Stimulated activated CD4-positive, alpha-beta T cell treated with anti-CD3 and anti-CD28 coated beads, Interleukin-2, amount 100 ng/mL, for 48 hours (primary cell): ENCODE results near the gene THRA.
A peak's percentile ranks its signal among the peaks of the same experiment; 100 is the strongest.

ENCODE experiments used
- DNase-seq, 2 donors: peaks; one replicate each; pipeline ENCODE4 v3.0.0-alpha.2; 2020

THRA gene

GRCh38 chr17:40100669-40101366 lies 38.1 kb downstream of the THRA start:
- DNase-seq = peak; percentile 83 to 86

- no peak for DNase-seq
Measured at GRCh38 chr17:40101367-40102210, 38.8 kb downstream of the THRA start.

- no peak for DNase-seq
Measured at GRCh38 chr17:40103071-40103661, 40.4 kb downstream of the THRA start.

- DNase-seq = no peak
Measured at GRCh38 chr17:40103688-40104087, 40.9 kb downstream of the THRA start.

GRCh38 chr17:40104594-40105486 lies 42.1 kb downstream of the THRA start:
- no peak for DNase-seq

- DNase-seq = no peak
Measured at GRCh38 chr17:40105861-40106759, 43.3 kb downstream of the THRA start.

- DNase-seq = no peak
Measured at GRCh38 chr17:40106760-40107521, 44.2 kb downstream of the THRA start.

GRCh38 chr17:40107522-40108174 lies 44.9 kb downstream of the THRA start:
- DNase-seq = no peak

- no peak for DNase-seq
Measured at GRCh38 chr17:40108970-40109824, 46.4 kb downstream of the THRA start.

GRCh38 chr17:40110026-40110845 lies 47.5 kb downstream of the THRA start:
- no peak for DNase-seq

GRCh38 chr17:40111221-40112128 lies 48.7 kb downstream of the THRA start:
- peak in 1 of 2 donors; percentile 62 for DNase-seq

GRCh38 chr17:40112191-40112711 lies 49.5 kb downstream of the THRA start:
- no peak for DNase-seq

- DNase-seq = no peak
Measured at GRCh38 chr17:40112718-40113109, 49.9 kb downstream of the THRA start.

GRCh38 chr17:40113110-40113906 lies 50.5 kb downstream of the THRA start:
- peak; percentile 88 to 90 for DNase-seq

GRCh38 chr17:40113907-40114245 lies 51.1 kb downstream of the THRA start:
- no peak for DNase-seq

- DNase-seq = no peak
Measured at GRCh38 chr17:40115101-40115436, 52.3 kb downstream of the THRA start.
